ENCODE measurements around the gene DCDC1.
"Not testable (repeated sequence)": the region's sequence is repeated elsewhere in the genome, so short reads cannot be mapped to it uniquely, and the experiment has no call there.

Gene DCDC1

GRCh38 chr11:31325160-31325559 lies 44.4 kb downstream of the DCDC1 start:
- DNase-seq: peak; percentile 65

DNA sequence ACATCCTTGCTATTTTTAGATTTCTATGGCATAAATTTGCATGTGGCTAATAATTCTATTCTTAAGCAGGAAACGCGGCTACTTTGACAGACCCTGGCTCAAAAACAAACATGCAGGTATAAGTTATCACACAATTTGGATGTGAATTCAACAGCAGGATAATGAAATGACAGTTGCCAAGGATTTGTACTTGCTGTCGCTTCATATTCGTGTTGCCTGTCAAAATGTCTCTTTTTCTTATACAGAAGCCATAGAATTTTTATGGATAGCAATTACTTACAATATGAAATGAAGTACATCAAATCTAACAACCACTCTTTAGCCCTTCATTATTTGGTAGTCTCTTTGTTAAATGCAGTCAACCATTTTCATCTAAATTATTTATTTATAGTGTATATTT lies 46.4 kb downstream of the DCDC1 start:
- DNase-seq: no peak

- DNase-seq: not testable (repeated sequence)
These were observed 48.0 kb downstream of the DCDC1 start for GRCh38 chr11:31321494-31321893.

GRCh38 chr11:31303644-31304180 lies 65.8 kb downstream of the DCDC1 start:
- DNase-seq: no peak

DNA sequence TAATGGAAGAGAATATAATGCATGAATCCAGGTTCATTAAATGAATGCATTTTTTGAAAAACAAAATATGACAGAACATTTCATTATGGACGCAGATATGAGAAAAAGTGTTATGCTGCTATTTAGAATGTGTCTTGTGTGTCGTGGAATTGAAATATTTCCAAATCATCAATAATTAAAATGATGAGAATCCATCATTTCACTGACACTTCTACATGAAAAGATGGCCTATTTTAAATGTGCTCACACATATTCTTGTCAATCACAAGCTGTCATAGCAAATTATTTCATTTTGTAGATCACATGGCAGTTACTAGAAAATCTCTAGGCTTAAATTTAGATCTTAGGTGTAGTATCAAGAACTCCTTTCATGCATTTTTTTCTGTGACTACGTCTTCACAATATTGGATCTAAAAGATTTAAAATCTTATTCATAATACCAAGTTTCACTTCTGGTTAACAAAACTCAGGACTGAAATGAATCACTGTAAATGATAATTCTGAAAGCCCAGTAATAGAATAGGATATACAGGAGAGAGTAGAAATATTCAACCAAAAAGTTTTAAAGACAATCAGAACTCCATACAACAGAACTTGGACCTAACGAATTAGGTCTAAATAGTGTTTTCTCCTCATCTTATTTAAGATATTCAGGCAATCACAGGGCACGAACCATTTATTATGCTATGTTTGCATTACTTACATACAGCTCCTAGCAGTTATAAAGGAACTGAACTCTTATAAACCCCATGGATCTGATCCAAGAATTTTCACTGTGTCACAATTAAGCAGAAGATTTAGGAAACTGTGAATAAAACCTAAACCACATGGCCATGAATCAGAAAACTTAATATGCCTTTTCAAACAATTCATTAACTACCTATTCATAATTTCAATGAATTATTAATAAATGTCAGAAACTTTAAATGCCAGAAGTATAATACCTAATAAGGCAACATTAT lies 67.7 kb downstream of the DCDC1 start:
- DNase-seq: no peak

DNA sequence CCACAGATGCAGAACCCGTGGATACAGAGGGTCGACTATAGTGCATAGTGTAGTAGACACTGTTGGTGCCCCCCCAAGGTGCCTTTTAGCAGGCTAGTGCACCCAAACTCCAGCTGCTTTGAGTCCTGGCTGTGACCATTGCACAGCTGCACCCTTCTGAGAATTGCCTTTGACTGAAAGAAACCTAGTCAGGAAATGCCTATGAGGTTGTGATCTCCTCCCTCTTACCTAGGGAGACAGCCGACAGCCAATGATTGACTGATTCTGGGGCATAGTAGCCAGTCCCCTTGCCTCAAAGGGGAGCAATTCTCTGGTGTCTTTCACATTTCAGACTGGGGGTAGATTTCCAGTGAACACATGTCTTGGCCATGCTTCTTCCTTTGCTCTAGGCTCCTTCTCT lies 74.2 kb downstream of the DCDC1 start:
- no peak for DNase-seq

DNA sequence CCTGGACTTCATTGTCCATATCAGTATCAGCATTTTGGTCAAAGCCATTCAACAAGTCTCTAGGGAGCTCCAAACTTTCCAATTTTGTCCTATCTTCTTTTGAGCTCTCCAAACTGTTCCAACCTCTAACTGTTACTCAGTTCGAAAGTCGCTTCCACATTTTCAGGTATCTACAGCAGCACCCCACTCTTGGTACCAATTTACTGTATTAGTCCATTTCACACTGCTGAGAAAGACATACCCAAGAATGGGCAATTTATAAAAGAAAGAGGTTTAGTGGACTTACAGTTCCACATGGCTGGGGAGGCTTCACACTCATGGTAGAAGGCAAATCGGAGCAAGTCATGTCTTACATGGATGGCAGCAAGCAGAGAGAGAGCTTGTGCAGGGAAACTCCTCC lies 96.0 kb downstream of the DCDC1 start:
- DNase-seq: not testable (repeated sequence)

DNA sequence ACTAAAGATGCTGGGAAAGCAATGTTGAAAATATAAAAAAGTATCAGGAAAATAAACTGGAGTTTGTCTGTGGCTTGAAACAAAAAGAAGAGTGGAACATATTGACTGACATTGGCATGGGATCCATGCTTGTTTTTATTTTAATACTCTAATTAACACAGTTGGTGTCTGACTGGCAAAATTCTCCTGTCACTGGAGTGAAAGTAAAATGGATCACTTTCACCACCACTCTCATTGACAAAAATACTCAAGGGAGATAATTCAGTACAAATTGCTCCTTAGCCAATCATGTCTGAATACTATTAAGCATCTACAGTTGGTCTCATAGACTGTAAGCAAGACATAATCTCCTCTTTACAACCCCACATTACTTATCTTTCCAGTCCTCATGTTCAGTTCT lies 101.8 kb downstream of the DCDC1 start:
- DNase-seq: no peak

GRCh38 chr11:31264834-31265233 lies 104.7 kb downstream of the DCDC1 start:
- DNase-seq: no peak

DNA sequence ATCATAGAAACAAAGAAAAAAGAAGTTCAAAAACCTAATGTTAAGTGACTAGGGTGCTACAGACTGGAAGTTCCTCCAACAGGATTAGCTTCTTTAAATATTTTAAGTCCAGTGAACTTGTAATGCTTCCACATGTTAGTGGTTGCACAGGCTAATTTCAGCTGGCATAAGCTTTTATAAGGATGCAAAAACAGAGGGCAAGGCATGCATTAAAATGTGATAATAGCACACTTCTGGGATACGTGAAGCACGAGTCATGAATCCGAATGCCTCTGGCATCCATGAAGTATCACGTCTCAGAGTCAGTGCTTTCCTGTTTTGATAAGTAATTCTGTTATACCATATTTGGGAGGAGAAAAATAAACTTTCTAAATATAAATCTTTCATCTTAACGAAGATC lies 106.8 kb downstream of the DCDC1 start:
- no peak for DNase-seq

DNA sequence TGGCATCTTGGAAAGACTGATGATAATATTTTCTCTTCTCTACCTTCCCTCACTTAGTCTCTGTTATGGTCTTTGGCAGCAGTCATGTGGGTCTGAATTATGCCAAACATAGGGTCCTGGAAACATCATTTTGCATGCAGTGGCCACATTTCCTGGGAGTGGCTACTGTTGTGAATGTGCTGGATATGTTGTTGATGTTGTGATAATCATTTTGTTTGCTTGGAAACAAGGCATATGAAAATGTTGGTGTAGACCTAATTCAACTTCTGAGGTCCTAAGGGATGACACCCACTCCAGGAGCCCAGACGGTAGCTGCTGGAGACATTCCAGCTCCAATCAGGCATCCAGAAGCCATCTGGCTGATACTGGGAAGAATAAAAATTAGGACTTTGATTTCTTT lies 109.7 kb downstream of the DCDC1 start:
- no peak for DNase-seq

DNA sequence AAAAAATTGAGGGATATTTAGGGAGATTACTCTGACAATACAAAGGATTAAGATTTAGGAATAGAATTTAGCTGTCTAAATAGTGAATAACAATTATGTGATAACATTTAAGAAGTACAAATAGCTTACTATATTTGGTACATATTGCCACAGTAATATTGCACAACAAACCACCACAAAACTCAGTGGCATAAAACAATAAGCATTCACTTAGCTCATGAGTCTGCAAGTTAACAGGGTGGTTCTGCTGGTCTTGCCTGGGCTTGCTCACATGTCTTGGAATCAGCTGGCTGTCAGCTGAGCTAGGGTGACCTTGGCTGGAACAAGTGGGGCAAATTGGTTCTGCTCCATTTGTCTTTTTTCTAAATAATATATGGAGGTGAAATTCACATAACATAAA lies 115.1 kb downstream of the DCDC1 start:
- no peak for DNase-seq

- DNase-seq: no peak
These were observed 120.8 kb downstream of the DCDC1 start for GRCh38 chr11:31248768-31249167.

GRCh38 chr11:31247321-31247720 lies 122.2 kb downstream of the DCDC1 start:
- DNase-seq: no peak

DNA sequence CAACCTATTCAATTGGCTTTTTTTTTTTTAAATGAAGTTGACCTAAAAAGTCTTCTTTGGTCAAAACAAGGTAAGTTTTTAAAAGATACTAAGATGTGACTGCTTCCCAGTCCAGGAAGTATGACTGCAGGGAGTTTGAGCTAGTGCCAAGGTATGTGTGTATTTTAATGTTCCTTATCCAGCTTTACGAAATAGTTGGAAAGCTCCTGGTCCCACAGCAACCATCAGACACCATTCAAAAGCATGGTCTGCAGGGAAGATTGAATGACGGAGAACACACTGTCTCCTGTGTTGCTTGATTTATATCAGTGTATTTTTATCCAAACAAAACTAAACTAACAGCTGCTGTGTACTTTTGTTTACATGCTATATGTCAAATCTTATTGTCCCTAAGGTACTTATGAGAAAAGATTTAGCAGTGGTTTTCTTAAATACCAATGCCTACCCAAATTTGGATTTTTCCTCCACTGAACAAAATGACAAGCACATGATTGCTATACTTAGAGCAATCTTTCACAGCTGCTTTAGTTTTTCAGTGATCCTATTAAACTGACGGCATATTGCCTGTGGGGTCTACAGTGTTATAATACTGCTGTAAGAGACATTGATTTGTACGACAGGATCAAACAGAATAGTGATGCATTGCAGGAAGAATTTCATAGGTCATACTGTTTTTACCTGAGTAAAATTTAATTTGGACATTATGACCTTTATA lies 122.9 kb downstream of the DCDC1 start:
- DNase-seq: no peak

DNA sequence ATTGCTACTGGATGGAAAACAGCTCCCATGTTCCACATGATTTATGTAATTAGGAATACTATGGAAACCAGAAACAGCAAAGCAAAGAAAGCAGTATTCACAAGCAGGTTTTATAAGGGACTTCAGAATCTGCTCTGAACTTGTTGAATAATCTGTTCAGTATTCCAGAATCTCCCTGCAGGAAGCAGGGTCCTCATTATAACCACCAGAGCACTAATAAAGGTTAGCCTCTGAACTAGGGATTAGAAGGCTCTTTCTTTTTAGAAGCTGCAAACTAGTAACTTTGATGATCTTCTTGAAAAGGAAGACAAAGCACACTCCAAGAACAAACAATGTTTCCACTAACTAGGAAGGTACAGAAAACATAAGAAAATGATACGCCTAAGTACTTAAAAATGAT lies 125.8 kb downstream of the DCDC1 start:
- no peak for DNase-seq

DNA sequence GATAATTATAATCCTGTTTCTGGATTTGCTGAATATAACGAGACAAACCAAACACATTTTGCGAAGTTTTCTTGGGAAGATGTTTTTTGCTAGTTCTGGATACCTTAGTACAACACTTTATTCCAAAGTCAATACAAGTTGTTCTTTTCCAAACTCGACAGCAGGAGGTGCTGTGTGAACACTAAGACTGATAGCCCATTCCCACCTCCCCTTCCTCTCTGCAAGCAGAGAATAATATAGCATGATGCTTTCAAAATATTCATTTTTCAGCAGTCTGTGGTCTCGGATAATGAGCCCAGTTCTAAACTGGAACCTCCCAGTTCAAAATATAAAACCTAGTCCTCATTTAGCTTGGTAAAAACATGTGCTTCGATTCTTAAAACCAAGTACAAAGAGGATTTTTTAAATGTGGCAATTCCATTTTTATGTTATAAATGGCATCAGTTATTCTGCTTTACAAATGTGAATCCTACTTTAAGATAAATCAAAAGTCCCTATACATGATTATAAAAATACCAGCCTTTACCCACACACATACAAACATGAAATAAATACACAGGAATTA lies 129.1 kb downstream of the DCDC1 start:
- peak; percentile 77 for DNase-seq

DNA sequence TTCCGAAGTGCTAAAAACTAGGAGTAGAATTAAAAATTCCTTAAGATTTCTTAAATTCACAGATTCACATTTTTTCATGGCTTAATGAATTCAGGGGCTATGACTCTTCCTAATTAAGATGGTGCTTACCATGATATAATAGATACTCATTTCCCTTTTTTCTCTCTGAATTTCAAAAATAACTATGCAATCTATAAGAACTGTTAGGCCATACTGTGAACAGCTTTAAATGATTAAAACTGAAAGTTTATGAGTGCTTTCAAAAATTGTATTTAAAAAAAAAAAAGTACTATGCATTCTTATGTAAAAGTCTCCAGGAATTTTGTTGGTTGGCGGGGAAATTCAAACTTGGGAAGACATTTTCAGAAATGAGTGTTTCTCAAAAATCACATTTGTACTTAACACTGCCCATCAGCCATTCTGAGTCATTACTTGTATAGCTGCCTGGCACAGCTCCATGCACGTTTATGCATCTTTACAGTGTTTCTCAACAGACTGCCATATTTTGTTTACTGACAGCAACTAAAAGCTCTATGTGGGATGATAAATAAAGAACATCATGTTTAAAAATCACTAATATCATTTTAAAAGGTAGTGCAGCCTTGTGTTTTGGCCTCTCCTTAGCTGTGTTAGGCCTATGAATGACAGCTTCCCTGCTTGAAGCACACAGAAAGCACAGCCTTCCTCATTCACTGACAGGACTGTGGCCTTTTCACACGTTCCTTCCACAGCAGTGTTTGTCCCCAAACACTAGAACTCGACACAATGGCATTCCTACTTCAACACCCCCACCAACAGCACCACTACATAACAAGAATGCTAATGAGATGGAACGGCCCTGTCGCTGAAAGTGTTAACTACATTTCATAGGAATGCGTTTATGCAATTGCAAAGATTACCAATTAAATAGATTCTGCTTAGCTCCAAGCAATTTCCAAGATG lies 131.4 kb downstream of the DCDC1 start:
- DNase-seq: no peak

GRCh38 chr11:31236143-31236542 lies 133.4 kb downstream of the DCDC1 start:
- DNase-seq: peak; percentile 69

DNA sequence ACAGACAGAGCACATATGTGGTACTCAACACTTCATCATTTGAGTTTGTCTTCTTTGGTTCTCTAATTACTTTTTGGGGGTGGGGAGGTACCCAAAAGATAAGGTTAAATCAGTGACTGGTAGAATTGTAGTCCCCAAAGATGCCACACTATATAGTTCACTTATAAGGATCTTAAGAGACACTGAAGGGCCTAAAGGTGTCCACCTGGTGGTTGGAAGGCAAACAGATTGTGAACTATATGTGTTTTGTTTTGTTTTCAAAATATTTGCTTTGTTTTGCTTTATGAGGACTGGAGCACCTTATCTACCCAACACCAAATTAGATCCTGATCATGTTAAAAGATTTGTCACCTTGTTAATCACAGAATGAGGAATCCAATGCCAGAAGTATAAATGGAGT lies 136.1 kb downstream of the DCDC1 start:
- peak; percentile 51 for DNase-seq

- DNase-seq: no peak
These were observed 137.9 kb downstream of the DCDC1 start for GRCh38 chr11:31231601-31232000.

- no peak for DNase-seq
These were observed 150.7 kb downstream of the DCDC1 start for GRCh38 chr11:31218847-31219246.
